ENCODE data around the gene HECTD1.
"Not testable (repeated sequence)": the region's sequence is repeated elsewhere in the genome, so short reads cannot be mapped to it uniquely, and the experiment has no call there.

The HECTD1 gene

GRCh38 chr14:31224808-31225207, 17.2 kb upstream of the HECTD1 start:
- DNase-seq = no peak

- no peak for DNase-seq
These were observed 15.7 kb upstream of the HECTD1 start for GRCh38 chr14:31223331-31223730.

DNA sequence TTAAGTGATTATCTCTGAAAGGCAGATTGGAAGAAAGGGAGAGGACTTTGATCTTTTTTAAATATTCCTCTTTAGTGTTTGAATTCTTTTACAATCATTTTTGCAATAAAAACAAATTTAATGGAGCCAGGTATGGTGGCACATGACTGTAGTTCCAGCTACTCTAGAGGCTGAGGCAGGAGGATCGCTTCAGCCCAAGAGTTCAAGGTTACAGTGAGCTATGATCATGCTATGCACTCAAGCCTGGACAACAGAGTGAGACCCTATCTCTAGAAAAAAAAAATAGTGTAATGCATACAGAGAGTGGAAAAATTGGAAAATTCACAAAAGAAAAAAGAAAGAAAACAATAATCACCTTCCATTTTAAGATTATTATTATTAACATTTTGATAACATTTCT, 15.2 kb upstream of the HECTD1 start:
- no peak for DNase-seq

- DNase-seq = no peak
These were observed 13.7 kb upstream of the HECTD1 start for GRCh38 chr14:31221266-31221665.

GRCh38 chr14:31219169-31219568, 11.6 kb upstream of the HECTD1 start:
- DNase-seq = no peak

DNA sequence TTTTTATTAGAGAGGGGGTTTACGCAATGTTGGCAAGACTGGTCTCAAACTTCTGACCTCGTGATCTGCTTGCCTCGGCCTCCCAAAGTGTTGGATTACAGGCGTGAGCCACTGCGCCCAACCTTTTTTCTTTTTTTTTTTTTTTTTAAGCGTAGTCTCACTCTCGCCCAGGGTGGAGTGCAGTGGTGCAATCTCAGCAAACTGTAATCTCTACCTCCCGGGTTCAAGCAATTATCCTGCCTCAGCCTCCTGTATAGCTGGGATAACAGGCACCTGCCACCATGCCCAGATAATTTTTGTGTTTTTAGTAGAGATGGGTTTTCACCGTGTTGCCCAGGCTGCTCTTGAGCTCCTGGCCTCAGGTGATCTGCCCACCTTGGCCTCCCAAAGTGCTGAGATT, 8.8 kb upstream of the HECTD1 start:
- DNase-seq = no peak

DNA sequence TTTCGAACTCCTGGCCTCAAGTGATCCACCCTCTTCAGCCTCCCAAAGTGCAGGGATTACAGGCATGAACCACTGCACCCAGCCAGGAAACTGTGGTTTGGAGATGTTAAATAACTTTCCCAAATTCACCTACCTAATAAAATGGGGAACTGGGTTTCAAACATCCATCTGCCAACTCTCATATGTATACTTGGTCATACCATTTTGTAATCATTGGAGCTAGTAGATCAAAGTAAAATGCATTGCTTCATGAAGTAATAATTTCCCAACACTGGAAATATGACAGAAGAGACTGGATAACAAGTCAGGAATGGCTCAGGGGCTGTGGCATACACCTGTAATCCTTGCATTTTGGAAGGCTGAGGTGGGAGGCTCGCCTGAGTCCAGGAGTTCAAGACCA, 5.3 kb upstream of the HECTD1 start:
- DNase-seq = no peak

GRCh38 chr14:31209605-31210004, 2.0 kb upstream of the HECTD1 start:
- DNase-seq = no peak

GRCh38 chr14:31208546-31209424, 1.2 kb upstream of the HECTD1 start:
- no peak for DNase-seq

DNA sequence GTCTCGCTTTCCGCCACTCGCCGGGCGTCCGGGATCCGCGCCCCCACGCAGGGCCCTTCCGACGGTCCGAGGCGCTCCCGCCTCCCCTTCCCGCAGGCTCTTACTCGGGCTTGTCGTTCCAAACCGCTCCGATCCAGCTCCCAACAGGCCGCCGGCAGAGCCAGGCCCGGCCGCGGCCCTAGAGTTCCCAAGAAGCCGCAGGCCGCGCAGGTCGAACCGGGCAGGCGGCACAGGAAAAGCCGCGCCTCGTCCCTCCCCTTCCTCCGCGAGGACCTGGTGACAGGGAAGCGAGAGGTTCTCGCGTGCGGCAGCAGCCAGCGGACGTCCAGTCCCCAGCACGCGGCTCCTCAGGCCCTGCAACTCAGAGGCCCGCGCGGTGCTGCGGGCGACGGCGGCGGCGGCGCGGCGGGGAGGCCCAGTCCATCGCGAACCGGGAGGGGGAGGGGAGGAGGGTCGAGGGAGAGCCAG, 272 bp downstream of the HECTD1 start:
- DNase-seq = no peak

- no peak for DNase-seq
These were observed 882 bp downstream of the HECTD1 start for GRCh38 chr14:31206536-31207286.

GRCh38 chr14:31205681-31206535, 1.7 kb downstream of the HECTD1 start:
- peak; percentile 26 for DNase-seq

- no peak for DNase-seq
These were observed 2.7 kb downstream of the HECTD1 start for GRCh38 chr14:31204593-31205534.

- not testable (repeated sequence) for DNase-seq
These were observed 3.5 kb downstream of the HECTD1 start for GRCh38 chr14:31203899-31204592.

GRCh38 chr14:31203414-31203742, 4.2 kb downstream of the HECTD1 start:
- DNase-seq = no peak

DNA sequence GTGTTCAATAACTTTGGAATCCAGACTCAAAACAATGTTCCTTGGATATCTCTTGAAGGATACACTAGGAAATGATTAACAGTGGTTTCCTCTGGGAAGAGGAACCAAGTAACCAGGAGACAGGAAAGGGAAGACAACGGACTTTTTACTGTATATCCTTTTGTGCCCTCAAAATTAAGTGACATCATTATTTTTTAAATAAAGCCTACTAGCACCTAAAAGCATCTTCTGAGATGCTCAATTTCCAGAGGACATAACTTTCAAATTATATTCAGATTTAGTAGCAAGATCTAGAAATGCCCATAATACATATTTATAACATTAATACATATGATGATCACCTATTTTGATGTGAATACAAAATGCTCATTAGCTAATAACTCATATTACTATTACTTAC, 6.5 kb downstream of the HECTD1 start:
- no peak for DNase-seq

DNA sequence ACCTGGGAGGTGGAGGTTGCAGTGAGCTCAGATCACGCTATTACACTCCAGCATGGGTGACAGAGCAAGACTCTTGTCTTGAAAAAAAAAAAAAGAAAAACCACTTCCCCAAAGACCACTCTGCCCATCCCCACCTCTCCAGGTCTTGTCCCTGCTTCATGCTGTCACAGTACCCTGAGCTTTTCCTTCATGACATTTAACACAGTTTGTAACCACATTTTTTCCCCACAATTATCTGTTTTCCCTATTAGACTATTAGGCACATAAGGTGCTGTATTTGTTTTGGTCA, 6.9 kb downstream of the HECTD1 start:
- no peak for DNase-seq

GRCh38 chr14:31197671-31198070, 9.9 kb downstream of the HECTD1 start:
- DNase-seq = no peak

- DNase-seq = no peak
These were observed 10.6 kb downstream of the HECTD1 start for GRCh38 chr14:31196839-31197492.

- DNase-seq = no peak
These were observed 12.9 kb downstream of the HECTD1 start for GRCh38 chr14:31194661-31195060.

DNA sequence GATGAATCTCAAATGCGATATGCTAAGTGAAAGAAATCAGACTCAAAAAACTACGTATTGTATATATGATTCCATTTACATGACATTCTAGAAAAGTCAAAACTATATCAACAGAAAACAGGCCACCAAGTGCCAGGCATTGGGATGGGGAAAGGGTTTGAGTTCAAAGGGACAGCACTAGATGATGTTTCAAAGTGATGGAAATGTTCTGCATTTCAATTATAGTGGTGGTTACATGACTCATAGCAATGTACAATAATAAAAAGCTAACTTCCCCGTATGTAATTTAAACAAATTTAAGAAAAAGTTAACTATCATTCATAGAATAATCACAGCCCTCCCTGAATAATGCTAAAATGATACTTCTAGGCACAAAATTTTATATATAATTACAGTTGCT, 13.5 kb downstream of the HECTD1 start:
- no peak for DNase-seq
